Measurements from ENCODE around the gene PHACTR2. TPM values are rescaled to one million over a fixed set of nuclear protein-coding genes. Genes with fewer than 3 reads are reported as not detected.
"Not testable (repeated sequence)": the region's sequence is repeated elsewhere in the genome, so short reads cannot be mapped to it uniquely, and the experiment has no call there.

PHACTR2 gene
- total RNA-seq, 4 donors from 2014 or later = 95.0 to 127 (median 111) TPM

DNA sequence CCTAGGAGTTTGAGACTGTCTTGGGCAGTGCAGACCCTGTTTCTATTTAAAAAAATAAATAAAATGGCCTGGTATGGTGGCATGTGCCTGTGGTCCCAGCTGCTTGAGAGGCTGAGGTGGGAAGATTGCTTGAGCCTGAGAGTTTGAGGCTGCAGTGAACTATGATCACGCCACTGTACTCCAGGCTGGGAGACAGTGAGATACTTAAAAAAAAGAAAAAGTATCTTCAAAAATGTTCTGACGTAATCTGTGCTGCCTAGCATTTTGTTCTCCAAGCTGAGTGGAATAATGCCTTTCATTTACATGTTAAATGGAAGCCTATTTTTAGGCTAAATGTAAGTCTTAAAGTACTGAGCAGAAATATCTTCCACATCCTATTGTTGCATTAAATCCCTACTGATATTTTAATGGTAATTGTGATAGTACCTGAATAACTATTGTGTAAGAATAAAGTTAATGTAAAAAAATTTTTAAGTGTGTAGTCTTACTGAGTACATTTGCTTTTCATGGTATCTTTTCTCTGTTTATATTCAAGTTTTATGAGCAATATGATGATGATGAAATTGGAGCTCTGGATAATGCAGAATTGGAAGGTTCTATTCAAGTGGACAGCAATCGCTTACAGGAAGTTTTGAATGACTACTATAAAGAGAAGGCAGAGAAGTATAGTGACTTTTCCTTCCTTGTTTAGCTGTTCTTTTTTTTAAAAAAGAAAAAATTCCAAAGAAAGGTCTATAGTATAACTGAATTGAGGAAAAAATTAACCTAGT is 182.3 kb downstream of the PHACTR2 start:
- WGBS, 2 donors = 95 to 96% methylated on average over 3 of the region's 3 CpGs
- TF ChIP-seq POLR2A (IDR thresholded peaks at IDR 0.05) (no peak), CTCF (IDR thresholded peaks at IDR 0.05) (no peak)
- Histone ChIP-seq H3K4me1 (no peaks in the 10 kb centered on the region), H3K36me3 (peaks cover 63 to 82% of the 10 kb centered on the region in 2 donors), H3K9me3 (no peaks in the 10 kb centered on the region), H3K4me3 (replicated peaks in 1 of 3) (no peak overlapping the region), H3K27me3 (no peaks in the 10 kb centered on the region), H3K27ac (no peak overlapping the region)
- intact Hi-C loops (cut with DNase I) = no loop called here
- no peak for DNase-seq

DNA sequence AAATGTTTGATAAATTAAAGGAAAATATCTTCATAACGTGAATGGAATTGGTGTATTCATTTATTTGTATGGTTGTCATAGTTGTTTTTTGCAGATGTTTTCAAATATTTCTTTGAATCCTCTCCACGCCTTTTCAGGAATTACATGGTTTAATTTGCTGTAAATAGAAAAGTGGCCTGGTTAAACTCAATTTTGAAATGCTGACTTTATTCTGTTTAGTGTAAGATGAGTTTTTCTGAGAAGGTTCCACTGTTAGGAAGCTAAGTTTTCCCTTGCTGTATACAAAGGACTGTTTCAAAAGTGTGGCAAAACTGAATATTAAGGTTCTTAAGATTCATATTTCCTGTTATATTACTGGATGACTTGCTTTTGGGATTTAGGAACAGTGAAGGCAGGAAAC is 186.0 kb downstream of the PHACTR2 start:
- H3K27me3 ChIP-seq = no peaks in the 10 kb centered on the region
- WGBS, 2 donors = 90 to 94% methylated on average over 2 of the region's 2 CpGs
- intact Hi-C loops (cut with DNase I) = no loop called here
- peaks cover 36 to 45% of the 10 kb centered on the region in 2 donors for H3K36me3 ChIP-seq
- TF ChIP-seq CTCF (IDR thresholded peaks at IDR 0.05) = no peak
- TF ChIP-seq POLR2A (IDR thresholded peaks at IDR 0.05) = no peak
- DNase-seq = no peak
- no peak overlapping the region for H3K27ac ChIP-seq
- H3K4me1 ChIP-seq = no peaks in the 10 kb centered on the region
- H3K9me3 ChIP-seq = no peaks in the 10 kb centered on the region
- H3K4me3 ChIP-seq (replicated peaks in 1 of 3) = no peak overlapping the region

GRCh38 chr6:143864234-143864633 is 186.5 kb downstream of the PHACTR2 start, which contains the start of gene ZC2HC1B:
Gene ZC2HC1B (plus strand): TSS chr6:143864474. CDS start chr6:143864540, 66 bp downstream.
- H3K27ac ChIP-seq = no peak within 1 kb of the TSS
- no peaks in the 10 kb centered on the region for H3K4me1 ChIP-seq
- no peaks in the 10 kb centered on the region for H3K27me3 ChIP-seq
- H3K36me3 ChIP-seq = peaks cover 36 to 41% of the 10 kb centered on the region in 2 donors
- no peak for DNase-seq
- intact Hi-C loops (cut with DNase I) = no loop called here
- H3K4me3 ChIP-seq (replicated peaks in 1 of 3) = no peak within 1 kb of the TSS
- no peaks in the 10 kb centered on the region for H3K9me3 ChIP-seq
- no peak for TF ChIP-seq CTCF (IDR thresholded peaks at IDR 0.05)
- TF ChIP-seq POLR2A (IDR thresholded peaks at IDR 0.05) = no peak
- 89 to 91% methylated on average over 1 of the region's 1 CpG for WGBS, 2 donors

GRCh38 chr6:143867236-143867635 is 189.5 kb downstream of the PHACTR2 start:
- H3K9me3 ChIP-seq = no peaks in the 10 kb centered on the region
- intact Hi-C loops (cut with DNase I) = no loop called here
- TF ChIP-seq POLR2A (IDR thresholded peaks at IDR 0.05) (no peak), CTCF (IDR thresholded peaks at IDR 0.05) (no peak)
- no peak overlapping the region for H3K27ac ChIP-seq
- no peaks in the 10 kb centered on the region for H3K27me3 ChIP-seq
- no peak for DNase-seq
- no peak overlapping the region for H3K4me3 ChIP-seq (replicated peaks in 1 of 3)
- no peaks in the 10 kb centered on the region for H3K4me1 ChIP-seq
- H3K36me3 ChIP-seq = peaks cover 14% of the 10 kb centered on the region in 2 donors

DNA sequence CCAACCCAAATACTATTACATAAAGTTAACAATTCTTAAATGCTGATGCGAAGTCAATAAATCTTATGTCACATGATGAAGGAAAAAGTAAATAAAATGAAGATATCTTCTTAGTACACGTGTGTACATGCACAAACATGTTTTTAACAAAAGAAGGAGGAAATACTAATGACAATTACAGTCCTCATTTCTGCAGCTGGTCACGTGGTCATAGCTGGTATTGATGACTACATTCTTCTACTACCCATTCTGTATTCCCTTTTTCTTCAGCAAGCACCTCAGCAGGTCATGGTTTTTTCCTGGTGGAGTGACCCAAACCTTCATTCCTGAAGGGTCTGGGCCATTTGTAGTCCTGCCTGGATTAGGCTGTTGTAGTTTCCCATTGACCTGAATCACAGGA is 191.0 kb downstream of the PHACTR2 start:
- H3K27ac ChIP-seq; H3K36me3 ChIP-seq; H3K4me1 ChIP-seq; H3K27me3 ChIP-seq; H3K4me3 ChIP-seq (replicated peaks in 1 of 3); H3K9me3 ChIP-seq; intact Hi-C loops (cut with DNase I); DNase-seq: not testable (repeated sequence)
- 95% methylated on average over 3 of the region's 3 CpGs for WGBS, 2 donors

DNA sequence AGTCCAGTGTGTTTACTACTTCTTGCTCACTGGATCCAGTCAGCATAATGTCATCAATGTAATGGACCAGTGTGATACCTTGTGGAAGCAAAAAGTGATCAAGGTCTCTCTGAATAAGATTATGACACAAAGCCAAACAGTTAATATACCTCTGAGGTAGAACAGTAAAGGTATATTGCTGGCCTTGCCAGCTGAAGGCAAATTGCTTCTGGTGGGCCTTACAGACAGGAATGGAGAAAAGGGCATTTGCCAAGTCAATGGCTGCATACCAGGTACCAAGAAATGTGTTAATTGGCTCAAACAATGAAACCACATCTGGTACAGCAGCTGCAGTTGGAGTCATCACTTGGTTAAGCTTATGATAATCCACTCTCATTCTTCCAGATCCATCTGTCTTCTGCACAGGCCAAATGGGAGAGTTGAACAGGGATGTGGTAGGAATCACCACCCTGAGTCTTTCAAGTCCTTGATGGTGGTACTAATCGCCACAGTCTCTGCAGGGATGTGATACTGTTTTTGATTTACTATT is 193.5 kb downstream of the PHACTR2 start:
- H3K27me3 ChIP-seq; H3K4me1 ChIP-seq; H3K4me3 ChIP-seq (replicated peaks in 1 of 3); H3K27ac ChIP-seq; intact Hi-C loops (cut with DNase I); H3K9me3 ChIP-seq; H3K36me3 ChIP-seq; DNase-seq: not testable (repeated sequence)
- WGBS, 2 donors = 87 to 94% methylated on average over 1 of the region's 1 CpG

Data from thyroid gland (tissue), 4 donors.